SH-SY5Y (cell line): ENCODE data around the gene NPM1.

ENCODE experiments used
- GATA2 ChIP-seq: IDR thresholded peaks from 2 replicates; pipeline ENCODE4 v1.6.1; 2011; ENCODE audit warnings: mild to moderate bottlenecking, low read depth, low read length
- GATA3 ChIP-seq: IDR thresholded peaks from 2 replicates; pipeline ENCODE4 v1.6.1; 2011; ENCODE audit warnings: low read depth, mild to moderate bottlenecking, low read length, moderate library complexity

GRCh38 chr5:171397599-171397998 is 9.9 kb downstream of the NPM1 start:
- no peak for TF ChIP-seq GATA3
- no peak for TF ChIP-seq GATA2
